HUES48 (cell line): Measurements from ENCODE around the gene ZNF530.

ENCODE experiments used
- H3K27ac ChIP-seq: one replicate; pipeline ENCODE4 v1.7.0; 2013; ENCODE audit warnings: low read depth, low read length, inconsistent platforms
- H3K27me3 ChIP-seq: 2 replicates; pipeline ENCODE4 v1.6.1; 2013; ENCODE audit warnings: mild to moderate bottlenecking, low read length; ENCODE audit not compliant: control insufficient read depth, insufficient read depth
- H3K36me3 ChIP-seq: 2 replicates; pipeline ENCODE4 v1.6.1; 2013; ENCODE audit warnings: low read length; ENCODE audit not compliant: control insufficient read depth, insufficient read depth
- H3K4me1 ChIP-seq: 2 replicates; pipeline ENCODE4 v1.6.1; 2013; ENCODE audit warnings: mild to moderate bottlenecking, low read length; ENCODE audit not compliant: control insufficient read depth, insufficient read depth
- H3K4me3 ChIP-seq: 2 replicates; pipeline ENCODE4 v1.5.1; 2013; ENCODE audit warnings: mild to moderate bottlenecking, low read depth, low read length
- H3K9ac ChIP-seq: 2 replicates; pipeline ENCODE4 v1.6.1; 2013; ENCODE audit warnings: mild to moderate bottlenecking, low read depth, low read length, moderate library complexity
- H3K9me3 ChIP-seq: 2 replicates; pipeline ENCODE4 v1.6.1; 2013; ENCODE audit warnings: low read length; ENCODE audit not compliant: control insufficient read depth, insufficient read depth

ZNF530 gene

DNA sequence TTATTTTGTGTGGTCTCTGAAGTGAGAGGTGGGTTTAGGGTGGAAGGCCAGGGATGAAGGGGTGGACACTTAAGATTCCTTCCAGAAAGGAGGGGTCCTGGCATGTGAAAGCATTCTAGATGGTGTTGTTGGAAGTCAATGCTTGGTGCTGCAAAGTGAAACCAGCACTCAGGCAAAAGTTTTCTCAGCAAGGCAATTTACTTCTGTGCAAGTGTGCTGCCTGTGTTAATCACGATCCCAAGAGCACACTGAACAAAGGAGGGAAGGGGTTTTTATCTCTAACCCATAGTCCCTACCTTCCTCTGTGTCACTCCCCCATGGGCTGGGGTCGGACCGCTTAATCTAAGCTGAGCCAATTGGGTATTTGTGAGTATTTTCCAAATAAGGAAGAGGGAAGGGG, 15.7 kb downstream of the ZNF530 start:
- Histone ChIP-seq H3K27ac (no peak overlapping the region), H3K36me3 (peaks cover 55% of the 10 kb centered on the region), H3K9ac (no peak overlapping the region), H3K4me1 (0 out of 2 replicates have a peak, but pooled peaks cover 2% of the 10 kb centered on the region), H3K9me3 (peaks cover 57% of the 10 kb centered on the region), H3K4me3 (peak overlapping the region; percentile 78), H3K27me3 (no peaks in the 10 kb centered on the region)

DNA sequence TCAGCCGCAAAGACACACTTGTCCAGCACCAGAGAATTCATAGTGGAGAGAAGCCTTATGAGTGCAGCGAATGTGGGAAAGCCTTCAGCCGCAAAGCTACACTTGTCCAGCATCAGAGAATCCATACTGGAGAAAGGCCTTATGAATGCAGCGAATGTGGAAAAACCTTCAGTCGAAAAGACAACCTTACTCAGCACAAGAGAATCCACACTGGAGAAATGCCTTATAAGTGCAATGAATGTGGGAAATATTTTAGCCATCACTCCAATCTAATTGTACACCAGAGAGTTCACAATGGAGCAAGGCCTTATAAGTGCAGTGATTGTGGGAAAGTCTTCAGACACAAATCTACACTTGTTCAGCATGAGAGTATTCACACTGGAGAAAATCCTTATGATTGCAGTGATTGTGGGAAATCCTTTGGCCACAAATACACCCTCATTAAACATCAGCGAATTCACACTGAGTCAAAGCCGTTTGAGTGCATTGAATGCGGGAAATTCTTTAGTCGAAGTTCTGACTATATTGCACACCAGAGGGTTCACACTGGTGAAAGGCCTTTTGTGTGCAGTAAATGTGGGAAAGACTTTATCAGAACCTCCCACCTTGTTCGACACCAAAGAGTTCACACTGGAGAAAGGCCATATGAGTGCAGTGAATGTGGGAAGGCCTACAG, 21.1 kb downstream of the ZNF530 start:
- Histone ChIP-seq H3K27ac (no peak overlapping the region), H3K9me3 (peaks cover 82% of the 10 kb centered on the region), H3K9ac (no peak overlapping the region), H3K4me3 (peak overlapping the region; percentile 5), H3K36me3 (peaks cover 91% of the 10 kb centered on the region), H3K27me3 (no peaks in the 10 kb centered on the region), H3K4me1 (no peaks in the 10 kb centered on the region)

DNA sequence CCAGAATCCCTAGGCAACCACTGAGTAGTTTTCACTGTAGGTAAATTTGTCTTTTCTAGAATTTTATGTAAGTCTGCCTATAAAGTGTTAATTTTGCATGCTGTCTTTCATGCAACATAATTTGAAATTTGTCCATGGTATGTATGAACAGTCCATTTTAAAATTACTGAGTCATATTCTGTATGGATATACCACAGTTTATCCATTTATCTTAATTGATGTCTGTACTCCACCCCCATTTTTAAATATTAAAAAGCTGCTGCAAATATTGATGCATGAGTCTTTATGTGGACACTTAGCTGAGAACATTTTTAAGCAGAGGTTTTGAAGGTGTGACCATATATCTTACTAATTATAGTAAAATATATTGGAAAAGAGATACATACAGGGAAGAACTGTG, 23.4 kb downstream of the ZNF530 start:
- Histone ChIP-seq H3K4me1 (no peaks in the 10 kb centered on the region), H3K27ac (no peak overlapping the region), H3K27me3 (no peaks in the 10 kb centered on the region), H3K9ac (no peak overlapping the region), H3K36me3 (peaks cover 68% of the 10 kb centered on the region), H3K4me3 (no peak overlapping the region), H3K9me3 (peaks cover 59% of the 10 kb centered on the region)

DNA sequence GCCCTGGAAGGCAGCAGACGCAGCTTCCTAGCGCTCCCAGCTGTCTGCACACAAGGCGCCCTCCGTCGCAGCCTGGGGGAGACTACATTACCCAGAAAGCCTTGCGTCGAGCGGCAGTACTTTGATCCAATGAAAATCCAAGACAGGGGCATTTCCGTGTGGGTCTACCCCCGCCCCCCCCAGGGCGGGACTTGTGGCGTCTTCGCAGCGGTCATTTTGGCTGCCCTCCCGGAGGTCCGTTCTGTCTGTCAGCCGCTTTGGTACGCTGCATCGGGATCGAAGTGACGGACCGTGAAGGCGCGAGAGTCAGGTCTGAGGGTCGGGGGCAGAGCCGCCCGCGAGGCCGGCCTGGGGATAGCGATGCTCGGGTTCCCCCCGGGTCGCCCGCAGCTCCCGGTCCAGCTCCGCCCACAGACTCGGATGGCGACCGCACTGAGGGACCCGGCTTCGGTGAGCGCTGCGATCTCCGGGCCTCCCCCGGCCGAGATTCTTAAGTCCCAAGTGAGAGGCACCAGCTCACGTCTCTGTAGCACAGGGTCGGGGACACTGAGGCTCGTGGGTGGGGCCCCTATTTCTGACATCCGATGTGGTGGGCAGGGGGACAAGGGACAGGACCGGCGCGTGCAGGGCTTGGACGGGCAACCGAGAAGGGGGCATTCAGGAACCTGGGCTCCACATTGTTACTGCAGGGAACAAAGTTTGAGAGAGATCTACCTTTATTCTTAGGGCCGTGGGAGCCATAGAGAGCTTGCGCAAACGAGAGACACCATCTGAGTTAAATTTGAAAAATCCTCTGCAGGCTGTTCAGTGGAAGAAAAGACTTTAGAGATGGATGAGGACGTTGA, 33.5 kb downstream of the ZNF530 start, which contains the start of gene ZNF211:
Gene ZNF211 (plus strand): TSS at position 182 of the 845 bp plus-strand sequence. CDS start 179 bp downstream, at position 361.
- H3K27ac ChIP-seq: no peak within 1 kb of the TSS
- H3K27me3 ChIP-seq: no peaks in the 10 kb centered on the region

DNA sequence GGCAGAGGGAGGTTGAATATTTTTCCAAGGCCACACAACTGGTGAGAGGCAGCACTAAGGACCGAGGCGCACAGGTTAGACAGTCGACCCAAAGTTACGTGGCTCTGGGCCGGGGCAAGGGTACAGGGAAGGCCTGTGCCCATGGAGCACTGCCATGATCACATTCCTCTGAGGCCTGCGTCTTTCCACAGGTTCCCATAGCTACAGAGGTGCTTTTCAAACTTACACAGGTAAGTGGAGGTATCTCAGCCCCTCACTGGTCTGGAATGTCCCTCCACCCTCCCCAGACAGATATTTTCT, 34.1 kb downstream of the ZNF530 start:
- H3K9ac ChIP-seq: no peak overlapping the region; the same call in 1 of the 2 replicates
- no peak overlapping the region for H3K27ac ChIP-seq
- peak overlapping the region; percentile 93 for H3K4me3 ChIP-seq
- H3K27me3 ChIP-seq: no peaks in the 10 kb centered on the region
- peaks cover 10% of the 10 kb centered on the region; the same call in 1 of the 2 replicates for H3K9me3 ChIP-seq
- peaks cover 29% of the 10 kb centered on the region for H3K36me3 ChIP-seq
- no peaks in the 10 kb centered on the region for H3K4me1 ChIP-seq

More for the DNA sequence above, 33.5 kb downstream of the ZNF530 start, which contains the start of gene ZNF211:
- Histone ChIP-seq H3K9me3 (peaks cover 10% of the 10 kb centered on the region; the same call in 1 of the 2 replicates), H3K9ac (peak within 1 kb of the TSS; percentile 49), H3K4me1 (no peaks in the 10 kb centered on the region), H3K36me3 (peaks cover 29% of the 10 kb centered on the region), H3K4me3 (peak within 1 kb of the TSS; percentile 93)

DNA sequence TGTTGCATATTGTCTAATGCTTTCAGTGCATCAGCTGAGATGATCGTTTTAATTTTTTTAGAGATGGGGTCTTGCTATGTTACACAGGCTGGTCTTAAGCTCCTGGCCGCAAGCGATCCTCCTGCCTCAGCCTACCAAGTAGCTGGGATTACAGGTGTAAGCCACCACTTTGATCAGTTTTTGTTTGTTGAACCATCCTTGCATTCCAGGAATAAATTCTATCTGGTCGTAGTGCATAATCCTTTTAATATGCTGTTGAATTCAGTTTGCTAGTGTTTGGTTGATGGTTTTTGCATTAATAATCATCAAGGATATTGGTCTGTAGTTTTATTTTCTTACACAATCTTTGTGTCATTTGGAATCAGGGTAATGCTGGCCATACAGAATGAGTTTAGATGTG, 37.7 kb downstream of the ZNF530 start:
- H3K36me3 ChIP-seq: peaks cover 58% of the 10 kb centered on the region
- H3K4me1 ChIP-seq: no peaks in the 10 kb centered on the region
- no peak overlapping the region for H3K27ac ChIP-seq
- no peak overlapping the region for H3K4me3 ChIP-seq
- H3K9me3 ChIP-seq: peaks cover 23% of the 10 kb centered on the region
- no peak overlapping the region for H3K9ac ChIP-seq
- H3K27me3 ChIP-seq: no peaks in the 10 kb centered on the region

DNA sequence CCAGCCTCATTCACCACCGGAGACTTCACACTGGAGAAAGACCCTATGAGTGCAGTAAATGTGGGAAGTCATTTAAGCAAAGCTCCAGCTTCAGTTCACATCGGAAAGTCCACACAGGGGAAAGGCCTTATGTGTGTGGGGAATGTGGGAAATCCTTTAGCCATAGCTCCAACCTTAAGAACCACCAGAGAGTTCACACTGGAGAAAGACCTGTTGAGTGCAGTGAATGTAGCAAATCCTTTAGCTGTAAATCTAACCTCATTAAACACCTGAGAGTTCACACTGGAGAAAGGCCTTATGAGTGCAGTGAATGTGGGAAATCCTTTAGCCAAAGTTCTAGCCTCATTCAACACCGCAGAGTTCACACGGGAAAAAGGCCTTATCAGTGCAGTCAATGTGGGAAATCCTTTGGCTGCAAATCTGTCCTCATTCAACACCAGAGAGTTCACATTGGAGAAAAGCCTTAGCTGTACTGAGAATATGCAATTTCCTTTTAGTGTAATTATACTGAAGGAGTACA, 42.1 kb downstream of the ZNF530 start:
- no peak overlapping the region for H3K4me3 ChIP-seq
- H3K9me3 ChIP-seq: peaks cover 21% of the 10 kb centered on the region
- no peak overlapping the region for H3K27ac ChIP-seq
- H3K9ac ChIP-seq: no peak overlapping the region
- no peaks in the 10 kb centered on the region for H3K27me3 ChIP-seq
- H3K36me3 ChIP-seq: peaks cover 41% of the 10 kb centered on the region
- no peaks in the 10 kb centered on the region for H3K4me1 ChIP-seq

DNA sequence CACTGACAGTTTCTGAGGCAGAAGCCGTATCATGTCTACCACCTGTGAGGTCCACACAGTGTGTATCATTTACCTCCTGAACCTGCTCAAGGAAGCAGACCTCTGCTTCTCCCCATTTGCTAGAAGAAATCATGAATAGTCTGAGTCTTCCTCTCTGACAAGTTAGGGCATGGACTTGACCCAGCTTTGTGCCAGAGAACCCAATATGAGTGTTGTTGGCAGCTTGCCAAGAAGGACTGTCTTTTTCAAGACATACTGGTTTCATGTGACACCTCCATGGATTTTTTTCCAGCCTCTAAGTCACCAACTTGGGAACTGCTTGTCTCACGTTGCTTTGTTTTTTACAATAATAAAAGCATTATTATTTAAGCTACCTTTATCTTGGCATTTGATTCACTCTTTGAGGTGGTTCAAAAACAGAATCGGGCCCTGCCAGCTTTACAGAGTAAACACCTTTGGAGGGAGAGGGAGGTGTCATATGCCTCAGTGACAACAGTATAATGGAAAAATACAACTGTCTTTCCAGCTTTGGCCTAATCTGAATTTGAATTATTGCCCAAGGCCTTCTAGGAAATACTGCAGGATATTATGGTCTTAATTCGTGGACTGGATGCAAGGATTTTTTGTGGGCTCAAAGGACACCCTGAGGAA, 42.8 kb downstream of the ZNF530 start:
- H3K36me3 ChIP-seq: peaks cover 35% of the 10 kb centered on the region
- peaks cover 15% of the 10 kb centered on the region for H3K9me3 ChIP-seq
- no peak overlapping the region for H3K4me3 ChIP-seq

DNA sequence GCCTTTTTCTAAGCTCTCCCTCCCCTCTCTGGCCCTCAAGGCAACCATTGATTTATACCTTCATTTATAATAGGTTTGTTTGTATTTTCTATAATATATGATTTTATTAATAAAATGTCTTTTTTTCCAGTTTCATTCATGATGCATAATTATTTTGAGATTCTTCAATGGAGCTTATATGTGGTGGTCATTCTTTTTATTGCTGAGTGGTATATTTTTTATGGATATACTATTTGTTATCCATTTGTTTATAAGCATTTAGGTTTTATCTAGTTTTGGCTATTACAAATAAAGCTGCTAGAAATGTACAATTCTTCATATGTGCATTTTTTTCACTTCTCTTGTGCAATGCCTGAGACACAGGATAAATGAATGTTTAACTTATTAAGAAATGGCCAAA, 44.0 kb downstream of the ZNF530 start:
- Histone ChIP-seq H3K27ac (no peak overlapping the region), H3K9me3 (peaks cover 13% of the 10 kb centered on the region; the same call in 1 of the 2 replicates), H3K9ac (no peak overlapping the region), H3K27me3 (no peaks in the 10 kb centered on the region; the same call in 1 of the 2 replicates), H3K36me3 (peaks cover 33% of the 10 kb centered on the region), H3K4me1 (no peaks in the 10 kb centered on the region), H3K4me3 (no peak overlapping the region)

More for the DNA sequence above, 42.8 kb downstream of the ZNF530 start:
- no peak overlapping the region for H3K9ac ChIP-seq
- H3K27me3 ChIP-seq: no peaks in the 10 kb centered on the region
- no peaks in the 10 kb centered on the region for H3K4me1 ChIP-seq
- H3K27ac ChIP-seq: no peak overlapping the region

DNA sequence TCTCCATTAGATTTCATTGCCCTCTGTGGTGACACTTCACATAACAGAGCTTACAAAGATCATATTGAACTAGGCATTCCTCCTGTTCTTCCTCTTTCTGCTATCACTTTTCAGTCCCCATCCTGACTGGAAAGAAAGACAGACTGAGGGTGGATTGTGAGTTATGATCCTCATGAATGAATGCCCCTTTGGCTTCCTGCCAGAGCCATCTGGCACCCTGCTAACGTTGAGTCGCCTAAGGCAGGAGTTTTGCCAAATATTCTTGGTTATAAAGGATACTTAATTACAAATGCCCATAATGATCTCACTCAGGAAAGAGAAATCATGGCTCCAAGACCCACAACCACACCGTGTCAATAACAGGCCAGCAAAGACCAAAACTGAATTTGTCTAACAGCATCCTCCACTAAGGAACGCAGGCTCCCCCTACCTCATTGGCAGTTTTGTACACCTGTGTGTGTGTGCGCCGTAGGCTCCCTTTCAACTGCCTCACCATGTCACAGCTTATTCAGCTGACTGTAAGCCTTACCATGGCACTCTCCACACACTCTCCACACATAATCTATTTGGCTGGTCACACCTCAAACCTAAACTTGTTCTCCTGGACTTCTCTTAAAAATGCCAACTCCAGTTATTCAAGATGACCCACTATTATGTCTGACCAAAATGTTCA, 48.8 kb downstream of the ZNF530 start:
- Histone ChIP-seq H3K36me3 (no peaks in the 10 kb centered on the region), H3K27ac (no peak overlapping the region), H3K4me3 (no peak overlapping the region), H3K9me3 (no peaks in the 10 kb centered on the region), H3K9ac (no peak overlapping the region), H3K27me3 (no peaks in the 10 kb centered on the region; the same call in 1 of the 2 replicates), H3K4me1 (peaks cover 5% of the 10 kb centered on the region; the same call in 1 of the 2 replicates)
